GM12801 (cell line): Measurements from ENCODE around the gene TET3.

Experiments used
- CTCF ChIP-seq: IDR thresholded peaks from one replicate; pipeline ENCODE4 v1.5.1; 2011; ENCODE audit warnings: control low read depth; ENCODE audit not compliant: insufficient read length; ENCODE audit errors: extremely low read depth

TET3 gene

GRCh38 chr2:73984922-73985307, 205 bp downstream of the TET3 start:
- no peak for TF ChIP-seq CTCF

GRCh38 chr2:73985308-73986084, 786 bp downstream of the TET3 start:
- no peak for TF ChIP-seq CTCF

GRCh38 chr2:73986085-73986681, 1.5 kb downstream of the TET3 start:
- no peak for TF ChIP-seq CTCF

GRCh38 chr2:73987109-73987947, 2.6 kb downstream of the TET3 start:
- TF ChIP-seq CTCF = no peak

GRCh38 chr2:73987948-73988700, 3.4 kb downstream of the TET3 start:
- TF ChIP-seq CTCF = no peak

- no peak for TF ChIP-seq CTCF
Observed at GRCh38 chr2:73989972-73990371, 5.3 kb downstream of the TET3 start.

- no peak for TF ChIP-seq CTCF
Observed at GRCh38 chr2:73990531-73990930, 5.8 kb downstream of the TET3 start.
